K562 (cell line): ENCODE results near the gene DBNDD2. TPM values are rescaled to one million over a fixed set of nuclear protein-coding genes. Genes with fewer than 3 reads are reported as not detected.

ENCODE experiments used
- CBX1 ChIP-seq: sonication (generic); IDR thresholded peaks from 2 replicates; pipeline ENCODE4 v1.6.1; 2016; ENCODE audit warnings: antibody characterized with exemption, low read depth, mild to moderate bottlenecking
- CREB5 ChIP-seq: fragments of 250-450 bp; sonication (Bioruptor Pico); IDR thresholded peaks from 2 replicates; pipeline ENCODE4 v1.5.0; 2020; ENCODE audit warnings: mild to moderate bottlenecking
- NELFE ChIP-seq: IDR thresholded peaks from 2 replicates; pipeline ENCODE4 v1.6.1; 2011; ENCODE audit warnings: mild to moderate bottlenecking; ENCODE audit not compliant: insufficient read depth, insufficient read length
- NFIC ChIP-seq: fragments of 450-650 bp; IDR thresholded peaks from 2 replicates; pipeline ENCODE4 v1.6.1; 2017; ENCODE audit warnings: mild to moderate bottlenecking, inconsistent platforms
- polyA plus RNA-seq, 8 experiments: library from polyadenylated mRNA; depleted of rRNA in 4 of 8; stranded (reverse) in 5 of 8; unstranded in 3 of 8; fragments of >200 nt; fragmentation: Nextera tagmentation in 2 of 8; fragmentation: Illumina TruSeq in 1 of 8; extraction: Ambion mirVana in 2 of 8; extraction: Trizol in 1 of 8; gene quantifications; 2 replicates each; pipeline versions ENCODE4 v1.2.1 to v1.2.3, GENCODE V29; 2011 to 2014; ENCODE audit warnings: inconsistent platforms in 1 of 8, missing spikeins in 1 of 8
- total RNA-seq, 7 experiments: library from RNA; depleted of rRNA in 6 of 7; stranded (reverse); fragments of >200 nt in 6 of 7; fragmentation: Illumina TruSeq in 2 of 7; extraction: Trizol in 2 of 7; gene quantifications; 2 replicates each; pipeline versions ENCODE4 v1.2.1 to v1.2.3, GENCODE V29; 2011 to 2021; ENCODE audit warnings: low replicate concordance in 1 of 7
- TF ChIP-seq, protein P1 (sequence below): fragments of 450-650 bp; IDR thresholded peaks from 2 replicates; pipeline ENCODE4 v1.6.1; 2016; ENCODE audit warnings: mild to moderate bottlenecking, moderate library complexity
- TF ChIP-seq, protein P2 (sequence below), 2 experiments: fragments of 200-800 bp in 1 of 2; sonication (Bioruptor generic) in 1 of 2; sonication (generic) in 1 of 2; formaldehyde crosslinking in 1 of 2; IDR thresholded peaks in 1 of 2; conservative IDR thresholded peaks in 1 of 2; 2 replicates each; pipeline versions ENCODE4 v1.5.0 to v1.6.1; 2016 to 2020; ENCODE audit warnings: missing compliant biosample characterization in 1 of 2, missing genetic modification characterization in 1 of 2, missing genetic modification reagents in 1 of 2
- TF ChIP-seq, protein P3 (sequence below), 2 experiments: fragments of 450-650 bp; conservative IDR thresholded peaks; 2 replicates each; pipeline ENCODE4 v1.6.1; 2017; ENCODE audit warnings: mild to moderate bottlenecking in 2 of 2, moderate library complexity in 2 of 2

DBNDD2 gene
- total and polyA plus RNA-seq, 9 of the 15 experiments (the other 6 are each of a cell fraction or from before 2014, with no cell fraction given) = 12.8 to 64.0 (median 35.8) TPM

GRCh38 chr20:45362804-45363610 lies 45.1 kb upstream of the DBNDD2 start, which contains the start of gene SYS1 (continued):
- TF ChIP-seq, protein P1, sequence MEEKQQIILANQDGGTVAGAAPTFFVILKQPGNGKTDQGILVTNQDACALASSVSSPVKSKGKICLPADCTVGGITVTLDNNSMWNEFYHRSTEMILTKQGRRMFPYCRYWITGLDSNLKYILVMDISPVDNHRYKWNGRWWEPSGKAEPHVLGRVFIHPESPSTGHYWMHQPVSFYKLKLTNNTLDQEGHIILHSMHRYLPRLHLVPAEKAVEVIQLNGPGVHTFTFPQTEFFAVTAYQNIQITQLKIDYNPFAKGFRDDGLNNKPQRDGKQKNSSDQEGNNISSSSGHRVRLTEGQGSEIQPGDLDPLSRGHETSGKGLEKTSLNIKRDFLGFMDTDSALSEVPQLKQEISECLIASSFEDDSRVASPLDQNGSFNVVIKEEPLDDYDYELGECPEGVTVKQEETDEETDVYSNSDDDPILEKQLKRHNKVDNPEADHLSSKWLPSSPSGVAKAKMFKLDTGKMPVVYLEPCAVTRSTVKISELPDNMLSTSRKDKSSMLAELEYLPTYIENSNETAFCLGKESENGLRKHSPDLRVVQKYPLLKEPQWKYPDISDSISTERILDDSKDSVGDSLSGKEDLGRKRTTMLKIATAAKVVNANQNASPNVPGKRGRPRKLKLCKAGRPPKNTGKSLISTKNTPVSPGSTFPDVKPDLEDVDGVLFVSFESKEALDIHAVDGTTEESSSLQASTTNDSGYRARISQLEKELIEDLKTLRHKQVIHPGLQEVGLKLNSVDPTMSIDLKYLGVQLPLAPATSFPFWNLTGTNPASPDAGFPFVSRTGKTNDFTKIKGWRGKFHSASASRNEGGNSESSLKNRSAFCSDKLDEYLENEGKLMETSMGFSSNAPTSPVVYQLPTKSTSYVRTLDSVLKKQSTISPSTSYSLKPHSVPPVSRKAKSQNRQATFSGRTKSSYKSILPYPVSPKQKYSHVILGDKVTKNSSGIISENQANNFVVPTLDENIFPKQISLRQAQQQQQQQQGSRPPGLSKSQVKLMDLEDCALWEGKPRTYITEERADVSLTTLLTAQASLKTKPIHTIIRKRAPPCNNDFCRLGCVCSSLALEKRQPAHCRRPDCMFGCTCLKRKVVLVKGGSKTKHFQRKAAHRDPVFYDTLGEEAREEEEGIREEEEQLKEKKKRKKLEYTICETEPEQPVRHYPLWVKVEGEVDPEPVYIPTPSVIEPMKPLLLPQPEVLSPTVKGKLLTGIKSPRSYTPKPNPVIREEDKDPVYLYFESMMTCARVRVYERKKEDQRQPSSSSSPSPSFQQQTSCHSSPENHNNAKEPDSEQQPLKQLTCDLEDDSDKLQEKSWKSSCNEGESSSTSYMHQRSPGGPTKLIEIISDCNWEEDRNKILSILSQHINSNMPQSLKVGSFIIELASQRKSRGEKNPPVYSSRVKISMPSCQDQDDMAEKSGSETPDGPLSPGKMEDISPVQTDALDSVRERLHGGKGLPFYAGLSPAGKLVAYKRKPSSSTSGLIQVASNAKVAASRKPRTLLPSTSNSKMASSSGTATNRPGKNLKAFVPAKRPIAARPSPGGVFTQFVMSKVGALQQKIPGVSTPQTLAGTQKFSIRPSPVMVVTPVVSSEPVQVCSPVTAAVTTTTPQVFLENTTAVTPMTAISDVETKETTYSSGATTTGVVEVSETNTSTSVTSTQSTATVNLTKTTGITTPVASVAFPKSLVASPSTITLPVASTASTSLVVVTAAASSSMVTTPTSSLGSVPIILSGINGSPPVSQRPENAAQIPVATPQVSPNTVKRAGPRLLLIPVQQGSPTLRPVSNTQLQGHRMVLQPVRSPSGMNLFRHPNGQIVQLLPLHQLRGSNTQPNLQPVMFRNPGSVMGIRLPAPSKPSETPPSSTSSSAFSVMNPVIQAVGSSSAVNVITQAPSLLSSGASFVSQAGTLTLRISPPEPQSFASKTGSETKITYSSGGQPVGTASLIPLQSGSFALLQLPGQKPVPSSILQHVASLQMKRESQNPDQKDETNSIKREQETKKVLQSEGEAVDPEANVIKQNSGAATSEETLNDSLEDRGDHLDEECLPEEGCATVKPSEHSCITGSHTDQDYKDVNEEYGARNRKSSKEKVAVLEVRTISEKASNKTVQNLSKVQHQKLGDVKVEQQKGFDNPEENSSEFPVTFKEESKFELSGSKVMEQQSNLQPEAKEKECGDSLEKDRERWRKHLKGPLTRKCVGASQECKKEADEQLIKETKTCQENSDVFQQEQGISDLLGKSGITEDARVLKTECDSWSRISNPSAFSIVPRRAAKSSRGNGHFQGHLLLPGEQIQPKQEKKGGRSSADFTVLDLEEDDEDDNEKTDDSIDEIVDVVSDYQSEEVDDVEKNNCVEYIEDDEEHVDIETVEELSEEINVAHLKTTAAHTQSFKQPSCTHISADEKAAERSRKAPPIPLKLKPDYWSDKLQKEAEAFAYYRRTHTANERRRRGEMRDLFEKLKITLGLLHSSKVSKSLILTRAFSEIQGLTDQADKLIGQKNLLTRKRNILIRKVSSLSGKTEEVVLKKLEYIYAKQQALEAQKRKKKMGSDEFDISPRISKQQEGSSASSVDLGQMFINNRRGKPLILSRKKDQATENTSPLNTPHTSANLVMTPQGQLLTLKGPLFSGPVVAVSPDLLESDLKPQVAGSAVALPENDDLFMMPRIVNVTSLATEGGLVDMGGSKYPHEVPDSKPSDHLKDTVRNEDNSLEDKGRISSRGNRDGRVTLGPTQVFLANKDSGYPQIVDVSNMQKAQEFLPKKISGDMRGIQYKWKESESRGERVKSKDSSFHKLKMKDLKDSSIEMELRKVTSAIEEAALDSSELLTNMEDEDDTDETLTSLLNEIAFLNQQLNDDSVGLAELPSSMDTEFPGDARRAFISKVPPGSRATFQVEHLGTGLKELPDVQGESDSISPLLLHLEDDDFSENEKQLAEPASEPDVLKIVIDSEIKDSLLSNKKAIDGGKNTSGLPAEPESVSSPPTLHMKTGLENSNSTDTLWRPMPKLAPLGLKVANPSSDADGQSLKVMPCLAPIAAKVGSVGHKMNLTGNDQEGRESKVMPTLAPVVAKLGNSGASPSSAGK = no peak; the same call in 1 of the 2 replicates
- TF ChIP-seq CBX1 (no peak), CREB5 (CRISPR knock-in tag) (no peak), NELFE (no peak), NFIC (peak; percentile 26)
- TF ChIP-seq, protein P2, sequence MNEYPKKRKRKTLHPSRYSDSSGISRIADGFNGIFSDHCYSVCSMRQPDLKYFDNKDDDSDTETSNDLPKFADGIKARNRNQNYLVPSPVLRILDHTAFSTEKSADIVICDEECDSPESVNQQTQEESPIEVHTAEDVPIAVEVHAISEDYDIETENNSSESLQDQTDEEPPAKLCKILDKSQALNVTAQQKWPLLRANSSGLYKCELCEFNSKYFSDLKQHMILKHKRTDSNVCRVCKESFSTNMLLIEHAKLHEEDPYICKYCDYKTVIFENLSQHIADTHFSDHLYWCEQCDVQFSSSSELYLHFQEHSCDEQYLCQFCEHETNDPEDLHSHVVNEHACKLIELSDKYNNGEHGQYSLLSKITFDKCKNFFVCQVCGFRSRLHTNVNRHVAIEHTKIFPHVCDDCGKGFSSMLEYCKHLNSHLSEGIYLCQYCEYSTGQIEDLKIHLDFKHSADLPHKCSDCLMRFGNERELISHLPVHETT (CRISPR knock-in tag; conservative IDR thresholded peaks at IDR 0.05 in 1 of 2, IDR thresholded peaks at IDR 0.05 in 1 of 2) = peak in 1 of 2 experiments; percentile 82; a peak in 2 of 4 replicates
- TF ChIP-seq, protein P3, sequence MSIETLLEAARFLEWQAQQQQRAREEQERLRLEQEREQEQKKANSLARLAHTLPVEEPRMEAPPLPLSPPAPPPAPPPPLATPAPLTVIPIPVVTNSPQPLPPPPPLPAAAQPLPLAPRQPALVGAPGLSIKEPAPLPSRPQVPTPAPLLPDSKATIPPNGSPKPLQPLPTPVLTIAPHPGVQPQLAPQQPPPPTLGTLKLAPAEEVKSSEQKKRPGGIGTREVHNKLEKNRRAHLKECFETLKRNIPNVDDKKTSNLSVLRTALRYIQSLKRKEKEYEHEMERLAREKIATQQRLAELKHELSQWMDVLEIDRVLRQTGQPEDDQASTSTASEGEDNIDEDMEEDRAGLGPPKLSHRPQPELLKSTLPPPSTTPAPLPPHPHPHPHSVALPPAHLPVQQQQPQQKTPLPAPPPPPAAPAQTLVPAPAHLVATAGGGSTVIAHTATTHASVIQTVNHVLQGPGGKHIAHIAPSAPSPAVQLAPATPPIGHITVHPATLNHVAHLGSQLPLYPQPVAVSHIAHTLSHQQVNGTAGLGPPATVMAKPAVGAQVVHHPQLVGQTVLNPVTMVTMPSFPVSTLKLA (conservative IDR thresholded peaks at IDR 0.05) = peak; percentile 91 to 96
